ENCODE data around the gene PARP11. TPM values are rescaled to one million over a fixed set of nuclear protein-coding genes. Genes with fewer than 3 reads are reported as not detected.

The PARP11 gene
- total RNA-seq, 2 experiments from 2014 or later: 3.8 to 15.7 TPM

DNA sequence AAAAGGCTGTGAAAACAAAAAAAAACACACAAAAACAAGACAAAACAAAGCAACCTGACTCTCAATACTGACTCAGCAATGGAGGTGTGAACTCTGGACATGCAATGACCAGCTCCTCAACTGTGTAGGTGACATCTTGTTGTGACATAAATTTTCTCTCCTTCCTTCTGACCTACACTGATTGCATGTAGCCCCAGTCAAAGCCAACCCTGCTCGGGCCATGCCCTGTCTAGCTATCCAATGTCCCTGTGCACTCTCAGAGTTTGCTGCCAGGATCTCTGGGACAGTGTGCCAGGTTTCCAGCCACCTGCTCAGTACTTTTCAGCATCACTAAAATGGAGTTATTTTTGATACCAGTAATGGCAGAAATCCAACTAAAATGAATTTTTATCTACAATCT, 101.3 kb downstream of the PARP11 start:
- no peak for DNase-seq (ENCODE audit: low spot score)
- TF ChIP-seq, protein P1, sequence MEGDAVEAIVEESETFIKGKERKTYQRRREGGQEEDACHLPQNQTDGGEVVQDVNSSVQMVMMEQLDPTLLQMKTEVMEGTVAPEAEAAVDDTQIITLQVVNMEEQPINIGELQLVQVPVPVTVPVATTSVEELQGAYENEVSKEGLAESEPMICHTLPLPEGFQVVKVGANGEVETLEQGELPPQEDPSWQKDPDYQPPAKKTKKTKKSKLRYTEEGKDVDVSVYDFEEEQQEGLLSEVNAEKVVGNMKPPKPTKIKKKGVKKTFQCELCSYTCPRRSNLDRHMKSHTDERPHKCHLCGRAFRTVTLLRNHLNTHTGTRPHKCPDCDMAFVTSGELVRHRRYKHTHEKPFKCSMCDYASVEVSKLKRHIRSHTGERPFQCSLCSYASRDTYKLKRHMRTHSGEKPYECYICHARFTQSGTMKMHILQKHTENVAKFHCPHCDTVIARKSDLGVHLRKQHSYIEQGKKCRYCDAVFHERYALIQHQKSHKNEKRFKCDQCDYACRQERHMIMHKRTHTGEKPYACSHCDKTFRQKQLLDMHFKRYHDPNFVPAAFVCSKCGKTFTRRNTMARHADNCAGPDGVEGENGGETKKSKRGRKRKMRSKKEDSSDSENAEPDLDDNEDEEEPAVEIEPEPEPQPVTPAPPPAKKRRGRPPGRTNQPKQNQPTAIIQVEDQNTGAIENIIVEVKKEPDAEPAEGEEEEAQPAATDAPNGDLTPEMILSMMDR (conservative IDR thresholded peaks at IDR 0.05; ENCODE audit: low read length): no peak
- TF ChIP-seq EZH2phosphoT487 (IDR thresholded peaks at IDR 0.05; ENCODE audit: borderline replicate concordance, low read depth, low read length): no peak
- BruUV-seq (replicated peaks): no TSS peak

DNA sequence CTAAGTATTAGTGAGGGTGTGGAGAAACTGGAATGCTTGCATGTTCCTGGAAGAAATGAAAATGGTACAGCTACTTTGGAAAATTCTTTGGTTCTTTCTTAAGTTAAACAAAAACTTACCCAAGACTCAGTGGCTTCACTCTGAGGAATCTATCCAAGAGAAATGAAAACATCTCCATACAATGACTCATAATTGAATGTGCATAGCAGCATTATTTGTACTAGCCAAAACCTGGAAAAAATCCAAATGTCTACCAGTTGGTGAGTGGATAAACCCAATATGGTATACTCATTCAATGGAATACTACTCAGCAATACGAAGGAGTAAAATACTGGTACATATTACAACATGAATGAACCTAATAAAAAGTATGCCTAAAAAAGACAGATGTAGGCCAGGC, 102.3 kb downstream of the PARP11 start:
- H3K4me2 ChIP-seq (ENCODE audit: low read length): no peak overlapping the region
- ChIA-PET CTCF (ENCODE audit: unreplicated experiment) (no interaction called here), POLR2A (no interaction called here)
- H4K20me1 ChIP-seq (ENCODE audit: insufficient read depth, low read length): no peaks in the 10 kb centered on the region
- intact Hi-C loops (cut with micrococcal nuclease; ENCODE audit: unreplicated experiment): no loop called here
- no peaks in the 10 kb centered on the region for H3K9me3 ChIP-seq (ENCODE audit: low read length)
- no peaks in the 10 kb centered on the region for H3K4me1 ChIP-seq (ENCODE audit: insufficient read depth, low read length, poor library complexity, severe bottlenecking)
- H3K36me3 ChIP-seq (ENCODE audit: insufficient read depth, low read length): no peaks in the 10 kb centered on the region
- no peak for TF ChIP-seq EZH2phosphoT487 (IDR thresholded peaks at IDR 0.05; ENCODE audit: borderline replicate concordance, low read depth, low read length)
- TF ChIP-seq, protein P1 (conservative IDR thresholded peaks at IDR 0.05; ENCODE audit: low read length): no peak
- DNase-seq (ENCODE audit: low spot score): no peak
- H3K9me2 ChIP-seq (ENCODE audit: insufficient read depth, low read length): no peaks in the 10 kb centered on the region
- BruUV-seq (replicated peaks): no TSS peak
- no peak overlapping the region for H3K4me3 ChIP-seq (ENCODE audit: low read depth, low read length, poor library complexity, severe bottlenecking)
- H3K79me2 ChIP-seq (ENCODE audit: insufficient read depth, low read depth, low read length): no peaks in the 10 kb centered on the region
- H3K27ac ChIP-seq (ENCODE audit: low read depth, low read length, poor library complexity, severe bottlenecking): no peak overlapping the region
- no peak overlapping the region for H2AFZ ChIP-seq (ENCODE audit: low read length)

More for the DNA sequence above, 101.3 kb downstream of the PARP11 start:
- H3K79me2 ChIP-seq (ENCODE audit: insufficient read depth, low read depth, low read length): no peaks in the 10 kb centered on the region
- no peak overlapping the region for H3K27ac ChIP-seq (ENCODE audit: low read depth, low read length, poor library complexity, severe bottlenecking)
- H3K9me2 ChIP-seq (ENCODE audit: insufficient read depth, low read length): no peaks in the 10 kb centered on the region
- POLR2A ChIA-PET: interaction anchor here (0.6 to 0.8 kb wide), 3 partner anchors 13 to 764 kb away, joined by 3 read pairs; no protein-coding TSS in a partner anchor
- no peaks in the 10 kb centered on the region for H3K36me3 ChIP-seq (ENCODE audit: insufficient read depth, low read length)
- H3K4me3 ChIP-seq (ENCODE audit: low read depth, low read length, poor library complexity, severe bottlenecking): no peak overlapping the region
- CTCF ChIA-PET (ENCODE audit: unreplicated experiment): no interaction called here
- H3K9me3 ChIP-seq (ENCODE audit: low read length): no peaks in the 10 kb centered on the region
- H3K4me2 ChIP-seq (ENCODE audit: low read length): no peak overlapping the region
- intact Hi-C loops (cut with micrococcal nuclease; ENCODE audit: unreplicated experiment): no loop called here
- H2AFZ ChIP-seq (ENCODE audit: low read length): no peak overlapping the region
- no peaks in the 10 kb centered on the region for H3K4me1 ChIP-seq (ENCODE audit: insufficient read depth, low read length, poor library complexity, severe bottlenecking)
- no peaks in the 10 kb centered on the region for H4K20me1 ChIP-seq (ENCODE audit: insufficient read depth, low read length)

DNA sequence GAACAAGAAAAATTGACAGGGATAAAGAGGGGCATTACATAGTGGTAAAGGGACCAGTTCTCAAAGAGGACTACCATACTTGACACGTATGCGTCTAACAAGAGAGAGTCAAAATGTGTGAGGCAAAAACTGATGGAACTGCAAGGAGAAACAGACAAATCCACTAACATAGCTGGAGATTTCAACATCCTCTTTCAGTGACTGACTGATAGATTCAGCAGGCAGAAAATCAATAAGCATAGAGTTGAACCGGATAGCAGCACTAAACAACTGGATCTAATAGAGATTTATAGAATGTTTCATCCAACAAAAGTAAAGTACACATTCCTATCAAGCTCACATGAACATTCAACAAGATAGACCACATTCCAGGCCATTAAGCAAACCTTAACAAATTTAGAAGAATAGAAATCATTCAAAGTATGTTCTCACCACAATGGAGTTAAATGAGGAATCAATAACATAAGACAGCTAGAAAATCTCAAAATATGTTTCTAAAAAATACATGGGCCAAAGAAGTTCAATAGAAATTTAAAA, 104.2 kb downstream of the PARP11 start:
- H2AFZ ChIP-seq (ENCODE audit: low read length): no peak overlapping the region
- intact Hi-C loops (cut with micrococcal nuclease; ENCODE audit: unreplicated experiment): no loop called here
- no peaks in the 10 kb centered on the region for H3K4me1 ChIP-seq (ENCODE audit: insufficient read depth, low read length, poor library complexity, severe bottlenecking)
- H3K4me2 ChIP-seq (ENCODE audit: low read length): no peak overlapping the region
- H3K36me3 ChIP-seq (ENCODE audit: insufficient read depth, low read length): no peaks in the 10 kb centered on the region
- no peak for TF ChIP-seq EZH2phosphoT487 (IDR thresholded peaks at IDR 0.05; ENCODE audit: borderline replicate concordance, low read depth, low read length)
- TF ChIP-seq, protein P1 (conservative IDR thresholded peaks at IDR 0.05; ENCODE audit: low read length): no peak
- ChIA-PET POLR2A (no interaction called here), CTCF (ENCODE audit: unreplicated experiment) (no interaction called here)
- no peaks in the 10 kb centered on the region for H3K9me2 ChIP-seq (ENCODE audit: insufficient read depth, low read length)
- H3K79me2 ChIP-seq (ENCODE audit: insufficient read depth, low read depth, low read length): no peaks in the 10 kb centered on the region
- no peak overlapping the region for H3K27ac ChIP-seq (ENCODE audit: low read depth, low read length, poor library complexity, severe bottlenecking)
- no peak overlapping the region for H3K4me3 ChIP-seq (ENCODE audit: low read depth, low read length, poor library complexity, severe bottlenecking)
- no TSS peak for BruUV-seq (replicated peaks)
- no peaks in the 10 kb centered on the region for H4K20me1 ChIP-seq (ENCODE audit: insufficient read depth, low read length)
- no peak for DNase-seq (ENCODE audit: low spot score)
- no peaks in the 10 kb centered on the region for H3K9me3 ChIP-seq (ENCODE audit: low read length)
